GM13977 (cell line): ENCODE data around the gene SNX11.

Experiments used
- DNase-seq: peaks from one replicate; pipeline ENCODE4 v3.0.0; 2012; ENCODE audit warnings: low spot score
- in situ Hi-C: fragments of 300-500 bp; cut with MboI; formaldehyde crosslinking; loops from one replicate; pipeline ENCODE4 v1.12.0; 2022; ENCODE audit warnings: low sequenced_read_pairs, low pct_unique_long_range_greater_than_20kb, mixed read lengths, inconsistent platforms; ENCODE audit not compliant: unreplicated experiment
- TF ChIP-seq, protein P1 (sequence below): IDR thresholded peaks from 2 replicates; pipeline ENCODE4 v1.5.1; 2012; ENCODE audit warnings: mild to moderate bottlenecking, control low read depth; ENCODE audit not compliant: insufficient read depth; ENCODE audit errors: extremely low read depth, missing control alignments

Gene SNX11

DNA sequence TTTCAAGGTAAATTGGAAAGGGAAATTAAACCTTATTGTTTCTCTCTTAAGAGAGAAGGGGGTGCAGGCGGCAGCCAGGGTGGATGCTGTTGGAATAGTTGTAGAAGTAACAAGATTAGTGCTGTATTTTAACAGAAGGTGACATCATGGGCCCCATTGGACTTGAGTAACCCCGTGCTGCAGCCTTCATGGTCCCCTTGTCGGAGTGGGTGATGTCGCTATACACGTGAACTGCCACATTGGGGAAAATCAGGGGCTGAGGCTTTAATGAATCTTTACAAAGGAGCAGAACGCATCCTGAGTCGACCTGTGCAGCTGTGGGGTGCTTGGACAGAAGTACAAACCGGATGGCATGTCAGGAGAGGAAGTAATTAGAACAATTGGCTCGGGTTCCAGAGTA, 3.2 kb downstream of the SNX11 start:
- TF ChIP-seq, protein P1, sequence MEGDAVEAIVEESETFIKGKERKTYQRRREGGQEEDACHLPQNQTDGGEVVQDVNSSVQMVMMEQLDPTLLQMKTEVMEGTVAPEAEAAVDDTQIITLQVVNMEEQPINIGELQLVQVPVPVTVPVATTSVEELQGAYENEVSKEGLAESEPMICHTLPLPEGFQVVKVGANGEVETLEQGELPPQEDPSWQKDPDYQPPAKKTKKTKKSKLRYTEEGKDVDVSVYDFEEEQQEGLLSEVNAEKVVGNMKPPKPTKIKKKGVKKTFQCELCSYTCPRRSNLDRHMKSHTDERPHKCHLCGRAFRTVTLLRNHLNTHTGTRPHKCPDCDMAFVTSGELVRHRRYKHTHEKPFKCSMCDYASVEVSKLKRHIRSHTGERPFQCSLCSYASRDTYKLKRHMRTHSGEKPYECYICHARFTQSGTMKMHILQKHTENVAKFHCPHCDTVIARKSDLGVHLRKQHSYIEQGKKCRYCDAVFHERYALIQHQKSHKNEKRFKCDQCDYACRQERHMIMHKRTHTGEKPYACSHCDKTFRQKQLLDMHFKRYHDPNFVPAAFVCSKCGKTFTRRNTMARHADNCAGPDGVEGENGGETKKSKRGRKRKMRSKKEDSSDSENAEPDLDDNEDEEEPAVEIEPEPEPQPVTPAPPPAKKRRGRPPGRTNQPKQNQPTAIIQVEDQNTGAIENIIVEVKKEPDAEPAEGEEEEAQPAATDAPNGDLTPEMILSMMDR: no peak
- no peak for DNase-seq
- in situ Hi-C loops: no loop called here

DNA sequence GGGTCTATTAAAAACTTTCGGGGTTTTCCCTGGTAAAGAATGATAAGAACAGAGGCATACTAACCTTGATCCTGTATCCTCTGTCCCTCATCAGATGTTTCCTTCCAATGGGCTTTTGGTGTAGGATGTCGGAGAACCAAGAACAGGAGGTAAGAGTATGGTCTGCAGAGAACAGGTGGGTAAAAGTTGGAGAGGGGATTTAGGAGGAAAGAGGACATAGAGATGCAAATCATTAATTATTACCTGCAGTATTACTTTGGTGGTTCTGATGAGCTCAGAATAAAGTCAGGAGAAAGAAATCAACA, 4.3 kb downstream of the SNX11 start:
- in situ Hi-C loops: no loop called here
- DNase-seq: no peak
- TF ChIP-seq, protein P1: no peak

DNA sequence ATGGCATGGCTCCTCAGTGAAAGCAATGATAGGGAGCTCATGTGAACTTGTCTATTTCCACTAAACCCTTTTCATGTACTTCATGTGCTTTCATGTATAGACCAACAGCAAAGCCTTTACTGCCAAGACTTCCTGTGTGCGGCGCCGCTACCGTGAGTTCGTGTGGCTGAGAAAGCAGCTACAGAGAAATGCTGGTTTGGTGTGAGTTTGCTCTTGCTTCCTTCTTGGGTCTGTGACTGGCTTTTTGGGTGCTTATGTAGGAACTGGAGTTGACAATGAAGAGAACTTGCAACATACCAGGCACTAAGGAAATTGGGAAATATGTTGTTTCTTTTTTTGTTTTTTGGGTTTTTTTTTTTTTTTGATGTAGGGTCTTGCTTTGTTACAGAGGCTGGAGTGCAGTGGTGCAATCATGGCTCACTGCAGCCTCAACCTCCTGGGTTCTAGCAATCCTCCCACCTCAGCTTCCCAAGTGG, 5.7 kb downstream of the SNX11 start:
- TF ChIP-seq, protein P1: no peak
- in situ Hi-C loops: no loop called here
- peak; percentile 57 for DNase-seq

DNA sequence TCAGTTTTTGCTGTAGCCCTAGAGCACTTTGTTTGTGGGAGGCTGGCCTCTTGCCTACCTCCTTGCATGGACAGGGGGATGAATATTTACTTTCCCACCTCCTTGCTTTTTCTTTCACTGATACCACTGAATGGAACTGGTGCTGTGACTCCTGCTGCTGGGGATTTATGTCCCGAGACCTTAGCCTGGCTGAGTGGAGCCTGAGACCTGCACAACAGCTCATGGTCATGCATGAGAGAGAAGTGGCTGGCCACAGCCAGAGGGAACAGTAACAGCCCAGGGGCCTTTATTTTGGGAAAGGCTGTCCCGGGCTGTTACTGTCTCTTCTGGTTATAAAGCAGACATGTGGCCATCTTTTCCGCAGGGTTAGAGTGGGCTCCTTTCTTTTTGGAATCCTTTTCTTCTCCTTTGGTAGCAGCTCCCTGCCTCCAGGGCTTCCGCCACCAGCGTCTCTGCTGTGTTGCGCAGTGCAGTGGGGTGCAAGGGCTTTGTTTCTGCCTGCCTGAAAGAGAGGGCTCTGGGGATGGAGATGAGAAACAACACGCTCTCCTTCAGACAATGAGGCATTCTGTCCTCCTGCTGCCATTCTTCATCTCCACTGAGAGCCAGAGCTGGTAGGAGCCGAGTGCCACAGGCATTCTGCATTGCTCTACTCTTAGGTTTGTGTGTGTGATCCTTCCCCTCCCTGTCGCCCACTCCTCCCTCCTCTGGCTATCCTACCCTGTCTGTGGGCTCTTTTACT, 14.5 kb downstream of the SNX11 start:
- DNase-seq: no peak
- in situ Hi-C loops: no loop called here
- TF ChIP-seq, protein P1: no peak

DNA sequence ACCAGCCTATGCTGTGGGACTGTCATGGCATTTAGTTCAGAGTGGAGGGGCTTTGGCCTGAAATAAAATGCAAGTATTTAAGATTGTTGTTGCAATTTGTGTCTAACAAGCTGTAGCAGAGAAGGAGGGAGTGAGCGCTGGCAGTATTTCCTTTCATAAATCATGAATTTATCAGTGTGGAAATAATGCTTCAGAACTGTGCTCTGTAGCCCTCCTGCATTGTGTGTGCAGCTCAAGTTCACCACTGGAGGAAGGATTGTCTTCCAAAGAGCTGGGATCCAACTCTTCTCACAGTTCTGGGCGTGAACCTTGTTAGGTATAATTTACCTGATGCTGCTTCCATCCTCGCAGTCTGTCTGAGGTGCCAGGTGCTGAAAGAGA, 15.1 kb downstream of the SNX11 start:
- no peak for DNase-seq
- TF ChIP-seq, protein P1: no peak
- in situ Hi-C loops: no loop called here

DNA sequence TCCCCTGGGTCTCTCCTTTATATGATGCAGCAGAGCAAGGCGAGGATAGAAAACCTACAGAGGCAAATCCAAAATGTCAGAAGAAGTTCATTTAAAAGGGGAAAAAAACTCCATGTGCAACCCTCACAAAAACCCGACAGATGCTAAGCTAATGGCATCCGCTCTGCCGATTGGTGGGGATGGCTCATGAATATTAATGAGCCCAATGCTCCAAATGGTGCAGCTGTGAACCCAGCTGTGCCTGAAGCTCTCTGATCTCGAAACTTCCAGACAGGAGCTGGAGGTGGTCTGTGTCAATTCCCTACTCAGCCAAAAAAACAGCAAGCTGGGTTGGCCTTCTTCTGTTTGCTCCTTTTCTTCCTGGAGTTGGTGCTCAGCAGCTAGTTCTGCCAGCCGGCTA, 15.5 kb downstream of the SNX11 start:
- in situ Hi-C loops: no loop called here
- no peak for DNase-seq
- TF ChIP-seq, protein P1: no peak

DNA sequence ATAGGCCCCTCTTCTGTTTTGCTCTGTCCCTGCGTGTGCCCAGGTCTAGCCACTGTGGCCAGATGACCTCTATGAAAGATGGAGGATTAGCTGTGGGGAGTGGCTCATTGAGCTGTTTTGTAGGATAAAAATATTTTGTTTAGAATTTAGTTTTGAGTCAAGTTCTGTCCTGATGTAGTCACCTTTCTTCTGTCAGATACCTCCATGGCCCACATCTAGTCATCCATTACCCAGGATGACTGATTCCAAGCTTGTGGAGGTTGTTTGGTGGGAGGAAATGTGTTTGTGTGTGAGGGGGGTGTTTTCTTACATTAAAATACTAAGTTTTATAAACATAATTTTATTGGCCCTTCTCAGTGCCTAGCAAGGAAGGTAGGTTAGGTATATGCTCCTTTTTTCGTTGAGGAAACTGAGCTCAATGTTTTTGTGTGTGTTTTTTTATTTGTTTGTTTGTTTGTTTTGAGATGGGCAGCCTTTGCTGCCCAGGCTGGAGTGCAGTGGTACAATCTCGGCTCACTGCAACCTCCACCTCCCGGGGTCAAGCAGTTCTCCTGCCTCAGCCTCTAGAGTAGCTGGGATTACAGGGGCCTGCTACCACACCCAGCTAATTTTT, 16.3 kb downstream of the SNX11 start:
- no peak for DNase-seq
- in situ Hi-C loops: no loop called here
- TF ChIP-seq, protein P1: no peak
